Endodermal cell (in vitro differentiated cells): Measurements from ENCODE around the gene ZP1. TPM values are rescaled to one million over a fixed set of nuclear protein-coding genes. Genes with fewer than 3 reads are reported as not detected.

ENCODE experiments used
- DNase-seq: peaks from one replicate; pipeline ENCODE4 v3.0.0-alpha.2; 2017
- H3K27ac ChIP-seq: 2 replicates; pipeline ENCODE4 v1.5.1; 2013; ENCODE audit warnings: mild to moderate bottlenecking, low read depth, low read length, moderate library complexity
- H3K27me3 ChIP-seq: 2 replicates; pipeline ENCODE4 v1.6.1; 2013; ENCODE audit warnings: mild to moderate bottlenecking, low read length, moderate library complexity; ENCODE audit not compliant: insufficient read depth, control insufficient read depth, poor library complexity, severe bottlenecking
- H3K36me3 ChIP-seq: 2 replicates; pipeline ENCODE4 v1.7.0; 2013; ENCODE audit warnings: mild to moderate bottlenecking, low read length, moderate library complexity; ENCODE audit not compliant: control insufficient read depth, insufficient read depth
- H3K4me1 ChIP-seq: one replicate; pipeline ENCODE4 v1.7.0; 2013; ENCODE audit warnings: low read length; ENCODE audit not compliant: control insufficient read depth, insufficient read depth
- H3K4me3 ChIP-seq: 2 replicates; pipeline ENCODE4 v1.5.1; 2013; ENCODE audit warnings: mild to moderate bottlenecking, low read length, moderate library complexity
- H3K9ac ChIP-seq: 2 replicates; pipeline ENCODE4 v1.6.1; 2013; ENCODE audit warnings: mild to moderate bottlenecking, low read length, moderate library complexity; ENCODE audit not compliant: poor library complexity, severe bottlenecking; ENCODE audit errors: extremely low read depth
- H3K9me3 ChIP-seq: 2 replicates; pipeline ENCODE4 v1.6.1; 2013; ENCODE audit warnings: mild to moderate bottlenecking, low read length, moderate library complexity; ENCODE audit not compliant: control insufficient read depth
- H3K27ac Mint-ChIP-seq: 2 replicates; pipeline ENCODE4 v1.8.0; 2020; ENCODE audit warnings: mixed read lengths
- H3K27me3 Mint-ChIP-seq: 2 replicates; pipeline ENCODE4 v1.8.0; 2021; ENCODE audit warnings: mild to moderate bottlenecking, mixed read lengths; ENCODE audit not compliant: insufficient read depth
- H3K36me3 Mint-ChIP-seq: 2 replicates; pipeline ENCODE4 v1.8.0; 2020; ENCODE audit warnings: low read depth, mixed read lengths
- H3K4me1 Mint-ChIP-seq: 2 replicates; pipeline ENCODE4 v1.8.0; 2020; ENCODE audit warnings: mixed read lengths
- H3K4me3 Mint-ChIP-seq: 2 replicates; pipeline ENCODE4 v1.8.0; 2020; ENCODE audit warnings: mild to moderate bottlenecking, moderate library complexity, mixed read lengths
- H3K9me3 Mint-ChIP-seq: 2 replicates; pipeline ENCODE4 v1.8.0; 2020; ENCODE audit warnings: mild to moderate bottlenecking, mixed read lengths
- CTCF ChIP-seq: fragments of 200-600 bp; sonication (generic); conservative IDR thresholded peaks from 2 replicates; pipeline ENCODE4 v1.5.0; 2021; ENCODE audit warnings: antibody characterized with exemption, mild to moderate bottlenecking
- WGBS, 2 experiments: methylation state at CpG; one replicate each; pipeline versions ENCODE4 v1.1.5 to v1.1.7; 2013; ENCODE audit warnings: missing lambda C conversion rate in 2 of 2, mixed read lengths in 1 of 2; ENCODE audit not compliant: insufficient coverage in 1 of 2, insufficient read length in 1 of 2; 5-methylcytosine and 5-hydroxymethylcytosine counted together
- total RNA-seq, 2 donors: library from RNA; stranded (reverse); fragmentation: NEBNext Ultra II Directional in 1 of 2; extraction: Animal tissue kit (Norgen Biotek cat#: 25700) in 1 of 2; gene quantifications; 2 replicates in 1 of 2; 3 replicates in 1 of 2; pipeline ENCODE4 v1.2.1, GENCODE V29; 2021

Gene ZP1
- total RNA-seq, 2 donors from 2014 or later: not detected

- Mint-ChIP-seq H3K9me3 (no peaks in the 10 kb centered on the region), H3K4me3 (no peak overlapping the region), H3K27ac (no peak overlapping the region), H3K36me3 (peaks cover 64% of the 10 kb centered on the region), H3K27me3 (no peaks in the 10 kb centered on the region), H3K4me1 (peaks cover 3% of the 10 kb centered on the region)
- Histone ChIP-seq H3K4me3 (no peak overlapping the region), H3K4me1 (no peaks in the 10 kb centered on the region), H3K27ac (no peak overlapping the region), H3K9me3 (no peaks in the 10 kb centered on the region), H3K27me3 (no peaks in the 10 kb centered on the region), H3K36me3 (peaks cover 84% of the 10 kb centered on the region), H3K9ac (no peak overlapping the region)
- DNase-seq: no peak
- no peak for TF ChIP-seq CTCF
- WGBS, 2 experiments: 75 to 76% methylated on average over 2 to 3 of the region's 4 CpGs
These were observed 32.6 kb downstream of the ZP1 start for GRCh38 chr11:60899977-60900376.

- peaks cover 76% of the 10 kb centered on the region for H3K36me3 ChIP-seq
- H3K4me1 Mint-ChIP-seq: peaks cover 9% of the 10 kb centered on the region
- H3K4me1 ChIP-seq: peaks cover 6% of the 10 kb centered on the region
- no peak overlapping the region for H3K27ac Mint-ChIP-seq
- no peak overlapping the region for H3K4me3 ChIP-seq
- H3K27me3 Mint-ChIP-seq: no peaks in the 10 kb centered on the region
- peaks cover 56% of the 10 kb centered on the region for H3K36me3 Mint-ChIP-seq
- H3K9me3 ChIP-seq: no peaks in the 10 kb centered on the region
- no peak overlapping the region for H3K27ac ChIP-seq
- no peaks in the 10 kb centered on the region for H3K9me3 Mint-ChIP-seq
- TF ChIP-seq CTCF: no peak
- WGBS, 2 experiments: 90 to 100% methylated on average over 4 to 13 of the region's 13 CpGs
- peak; percentile 35 for DNase-seq
- H3K4me3 Mint-ChIP-seq: no peak overlapping the region
- H3K9ac ChIP-seq: no peak overlapping the region
- H3K27me3 ChIP-seq: no peaks in the 10 kb centered on the region
These were observed 33.5 kb downstream of the ZP1 start for GRCh38 chr11:60900673-60901404.

GRCh38 chr11:60902625-60903024 is 35.3 kb downstream of the ZP1 start:
- Mint-ChIP-seq H3K27ac (no peak overlapping the region), H3K4me1 (peaks cover 14% of the 10 kb centered on the region), H3K9me3 (no peaks in the 10 kb centered on the region), H3K27me3 (peaks cover under 1% of the 10 kb centered on the region), H3K4me3 (no peak overlapping the region), H3K36me3 (peaks cover 41% of the 10 kb centered on the region)
- no peaks in the 10 kb centered on the region for H3K9me3 ChIP-seq
- DNase-seq: peak; percentile 26
- peaks cover 59% of the 10 kb centered on the region for H3K36me3 ChIP-seq
- H3K27ac ChIP-seq: no peak overlapping the region
- H3K27me3 ChIP-seq: no peaks in the 10 kb centered on the region
- no peak for TF ChIP-seq CTCF
- H3K9ac ChIP-seq: no peak overlapping the region
- H3K4me1 ChIP-seq: peaks cover 6% of the 10 kb centered on the region
- no peak overlapping the region for H3K4me3 ChIP-seq
- WGBS, 2 experiments: 85 to 96% methylated on average over 4 to 11 of the region's 11 CpGs
